K562 (cell line): ENCODE results near the gene LGR6. TPM values are rescaled to one million over a fixed set of nuclear protein-coding genes. Genes with fewer than 3 reads are reported as not detected.

Experiments
- ATAC-seq: fragments of 200-7000 bp; cut with Tn5 transposase; 3 replicates; pipeline ENCODE4 v1.9.1; 2020; ENCODE audit warnings: moderate library complexity
- BruUV-seq: library from RNA; stranded (reverse); fragments of 400-500 nt; replicated peaks from 2 replicates; lab custom pipeline; 2021; lab: Mats Ljungman, UMichigan
- CTCF ChIA-PET: fragments of 300-600 bp; formaldehyde crosslinking; extraction: SDS; loops from one replicate; lab custom pipeline; 2021; ENCODE audit warnings: low intra/inter-chr PET ratio; lab: Yijun Ruan, JAX
- POLR2A ChIA-PET: fragments of 300-600, 350-650 bp; sonication (Branson Sonifier 250); formaldehyde crosslinking; extraction: SDS; loops from one replicate; lab custom pipeline; 2021; ENCODE audit warnings: antibody characterized with exemption, inconsistent platforms; lab: Yijun Ruan, JAX
- DNase-seq, 4 experiments: peaks; one replicate each; pipeline versions ENCODE4 v3.0.0 to v3.0.0-alpha.2; 2011 to 2018; ENCODE audit warnings: low spot score in 3 of 4, mixed read lengths in 3 of 4; ENCODE audit errors: extremely low read depth in 1 of 4
- FAIRE-seq: peaks from 2 replicates; lab custom pipeline; 2011; peaks lifted over from hg19 to GRCh38; lab: Jason Lieb, UNC
- H2AFZ ChIP-seq: 2 replicates; pipeline ENCODE4 v1.6.0; 2011; ENCODE audit warnings: low read depth, low read length, control low read depth, inconsistent platforms
- H3K27ac ChIP-seq: fragments of 200-600 bp; 3 replicates; pipeline ENCODE4 v1.8.0; 2011; ENCODE audit warnings: low read depth, mild to moderate bottlenecking, control low read depth, inconsistent platforms, low read length, moderate library complexity, mixed read lengths; ENCODE audit errors: extremely low read depth
- H3K27me3 ChIP-seq, 2 experiments: fragments of 300-600 bp in 1 of 2; 2 replicates in 1 of 2; 3 replicates in 1 of 2; pipeline versions ENCODE4 v1.6.0 to v1.8.0; 2011; ENCODE audit warnings: inconsistent platforms in 2 of 2, low read length in 2 of 2, mild to moderate bottlenecking in 1 of 2, mixed read lengths in 1 of 2, moderate library complexity in 1 of 2; ENCODE audit not compliant: control insufficient read depth in 2 of 2, insufficient read depth in 2 of 2
- H3K36me3 ChIP-seq: fragments of 300-600 bp; 3 replicates; pipeline ENCODE4 v1.8.0; 2011; ENCODE audit warnings: mild to moderate bottlenecking, low read length, inconsistent platforms; ENCODE audit not compliant: control insufficient read depth, insufficient read depth
- H3K4me1 ChIP-seq, 2 experiments: fragments of 200-600 bp in 1 of 2; replicated peaks in 1 of 2; 2 replicates in 1 of 2; 3 replicates in 1 of 2; pipeline versions ENCODE4 v1.5.1 to v1.8.0; 2011; ENCODE audit warnings: inconsistent platforms in 2 of 2, low read length in 2 of 2, mild to moderate bottlenecking in 1 of 2, mixed read lengths in 1 of 2, moderate library complexity in 1 of 2; ENCODE audit not compliant: control insufficient read depth in 2 of 2, insufficient read depth in 2 of 2
- H3K4me2 ChIP-seq: 2 replicates; pipeline ENCODE4 v1.6.1; 2011; ENCODE audit warnings: low read length, control low read depth, inconsistent platforms, mixed read lengths; ENCODE audit not compliant: insufficient read depth
- H3K4me3 ChIP-seq: fragments of 200-600 bp; sonication (generic), shearing (Covaris generic); 2 replicates; pipeline ENCODE4 v1.5.1; 2016; ENCODE audit warnings: control low read depth, inconsistent platforms
- H3K79me2 ChIP-seq: fragments of 200-600 bp; 3 replicates; pipeline ENCODE4 v1.8.0; 2011; ENCODE audit warnings: low read length, inconsistent platforms; ENCODE audit not compliant: control insufficient read depth, insufficient read depth
- H3K9ac ChIP-seq, 2 experiments: 2 replicates each; pipeline versions ENCODE4 v1.6.0 to v1.6.1; 2011; ENCODE audit warnings: low read depth in 2 of 2, low read length in 2 of 2, control low read depth in 1 of 2, inconsistent platforms in 1 of 2, mild to moderate bottlenecking in 1 of 2, mixed read lengths in 1 of 2; ENCODE audit not compliant: insufficient read depth in 1 of 2
- H3K9me1 ChIP-seq: one replicate; pipeline ENCODE4 v1.6.0; 2011; ENCODE audit warnings: inconsistent platforms, mild to moderate bottlenecking, low read length, moderate library complexity; ENCODE audit not compliant: control insufficient read depth, insufficient read depth
- H3K9me3 ChIP-seq: replicated peaks from 2 replicates; pipeline ENCODE4 v1.5.1; 2011; ENCODE audit warnings: low read depth, low read length, inconsistent platforms; ENCODE audit not compliant: control insufficient read depth, insufficient read depth
- H4K20me1 ChIP-seq: replicated peaks from 2 replicates; pipeline ENCODE4 v1.6.1; 2011; ENCODE audit warnings: low read length, inconsistent platforms, mixed read lengths; ENCODE audit not compliant: control insufficient read depth, insufficient read depth
- DDX20 ChIP-seq: fragments of 450-650 bp; IDR thresholded peaks from 2 replicates; pipeline ENCODE4 v1.6.1; 2016; ENCODE audit warnings: missing genetic modification characterization, low read depth, mild to moderate bottlenecking, missing compliant biosample characterization, moderate library complexity
- GTF3C2 ChIP-seq: IDR thresholded peaks from 3 replicates; pipeline ENCODE4 v1.6.1; 2011; ENCODE audit warnings: borderline replicate concordance, mild to moderate bottlenecking, moderate library complexity; ENCODE audit not compliant: insufficient read length; ENCODE audit errors: extremely low read depth
- HIVEP1 ChIP-seq: fragments of 250-450 bp; sonication (Bioruptor Pico); IDR thresholded peaks from 2 replicates; pipeline ENCODE4 v1.4.0; 2020; ENCODE audit warnings: mild to moderate bottlenecking
- ILF3 ChIP-seq: fragments of 450-650 bp; IDR thresholded peaks from 2 replicates; pipeline ENCODE4 v1.6.1; 2018; ENCODE audit warnings: antibody characterized with exemption, mild to moderate bottlenecking, moderate library complexity, borderline replicate concordance
- MAFF ChIP-seq: IDR thresholded peaks from 2 replicates; pipeline ENCODE4 v1.6.1; 2012; ENCODE audit warnings: low read length, improper control_type of control experiment
- POLR2G ChIP-seq: fragments of 200-400 bp; formaldehyde crosslinking; IDR thresholded peaks from 2 replicates; pipeline ENCODE4 v1.6.1; 2017; ENCODE audit warnings: low read depth, mild to moderate bottlenecking, antibody characterized with exemption, low read length, moderate library complexity
- ZNF217 ChIP-seq: sonication (generic); formaldehyde crosslinking; IDR thresholded peaks from 2 replicates; pipeline ENCODE4 v1.8.0; 2022; ENCODE audit warnings: mild to moderate bottlenecking, missing genetic modification reagents
- ZNF766 ChIP-seq: fragments of 200-800 bp; sonication (Bioruptor generic); conservative IDR thresholded peaks from 2 replicates; pipeline ENCODE4 v1.6.1; 2016; ENCODE audit warnings: missing genetic modification characterization, missing compliant biosample characterization
- WGBS: fragments of 100-300 bp; shearing (Covaris generic); methylation state at CpG from one replicate; pipeline ENCODE4 v1.1.6; 2016; ENCODE audit warnings: low coverage, mixed read lengths; ENCODE audit not compliant: insufficient coverage; ENCODE audit errors: missing lambda C conversion rate; 5-methylcytosine and 5-hydroxymethylcytosine counted together
- in situ Hi-C: fragments of 300-500 bp; cut with MboI; formaldehyde crosslinking; loops from 4 replicates; pipeline ENCODE4 v1.15.0; 2018; ENCODE audit warnings: inconsistent platforms, mixed read lengths
- intact Hi-C: fragments of 100-400 bp; cut with micrococcal nuclease; formaldehyde crosslinking; loops from 2 replicates; pipeline ENCODE4 v1.14.2; 2022
- polyA plus RNA-seq, 8 experiments: library from polyadenylated mRNA; depleted of rRNA in 4 of 8; stranded (reverse) in 5 of 8; unstranded in 3 of 8; fragments of >200 nt; fragmentation: Nextera tagmentation in 2 of 8; fragmentation: Illumina TruSeq in 1 of 8; extraction: Ambion mirVana in 2 of 8; extraction: Trizol in 1 of 8; gene quantifications; 2 replicates each; pipeline versions ENCODE4 v1.2.1 to v1.2.3, GENCODE V29; 2011 to 2014; ENCODE audit warnings: inconsistent platforms in 1 of 8, missing spikeins in 1 of 8
- total RNA-seq, 7 experiments: library from RNA; depleted of rRNA in 6 of 7; stranded (reverse); fragments of >200 nt in 6 of 7; fragmentation: Illumina TruSeq in 2 of 7; extraction: Trizol in 2 of 7; gene quantifications; 2 replicates each; pipeline versions ENCODE4 v1.2.1 to v1.2.3, GENCODE V29; 2011 to 2021; ENCODE audit warnings: low replicate concordance in 1 of 7

LGR6 gene
- total and polyA plus RNA-seq, 9 of the 15 experiments (the other 6 are each of a cell fraction or from before 2014, with no cell fraction given), result 0.01 to 0.54 (median 0.17) TPM; not detected in 1

- ChIA-PET CTCF (no interaction called here), POLR2A (interaction anchor here (0.6 to 1.7 kb wide), 5 partner anchors 9 to 351 kb away, joined by 3 to 5 read pairs (median 4); no protein-coding TSS in a partner anchor)
- in situ Hi-C loops (no loop called here), intact Hi-C loops (no loop called here)
- Histone ChIP-seq H3K4me2 (no peak overlapping the region), H3K9ac (no peak overlapping the region), H3K36me3 (no peaks in the 10 kb centered on the region), H3K9me3 (no peaks in the 10 kb centered on the region), H2AFZ (no peak overlapping the region), H3K9me1 (peaks cover 8% of the 10 kb centered on the region), H3K79me2 (no peaks in the 10 kb centered on the region), H3K27me3 (peaks cover 17 to 58% of the 10 kb centered on the region in 2 experiments), H3K4me1 (peaks cover 9 to 10% of the 10 kb centered on the region in 2 experiments; a peak in 4 of 5 replicates), H3K27ac (no peak overlapping the region), H4K20me1 (no peaks in the 10 kb centered on the region), H3K4me3 (no peak overlapping the region)
- TF ChIP-seq POLR2G (no peak), ILF3 (no peak), HIVEP1 (CRISPR knock-in tag) (no peak), DDX20 (tag) (no peak), ZNF766 (no peak), ZNF217 (no peak), MAFF (no peak), GTF3C2 (no peak)
- no TSS peak for BruUV-seq
- FAIRE-seq (no peak), ATAC-seq (no peak), DNase-seq (no peak)
- 2% methylated on average over 7 of the region's 7 CpGs for WGBS
Observed at GRCh38 chr1:202235003-202235660, 41.5 kb downstream of the LGR6 start.
